B cell (primary cell): Measurements from ENCODE around the gene THEMIS2. TPM values are rescaled to one million over a fixed set of nuclear protein-coding genes. Genes with fewer than 3 reads are reported as not detected.

ENCODE experiments used
- ATAC-seq: fragments of 200-7000 bp; cut with Tn5 transposase; one replicate; pipeline ENCODE4 v1.10.0; 2021; ENCODE audit warnings: low read depth, mild to moderate bottlenecking, moderate number of reproducible peaks, moderate library complexity
- CTCF ChIA-PET: fragments of 350-600 bp; sonication (Branson Sonifier 250); formaldehyde crosslinking; loops from one replicate; lab custom pipeline; 2021; ENCODE audit warnings: antibody characterized with exemption, inconsistent platforms; lab: Charles Lee
- POLR2A ChIA-PET: fragments of 350-600 bp; sonication (Branson Sonifier 250); formaldehyde crosslinking; loops from one replicate; lab custom pipeline; 2021; ENCODE audit warnings: antibody characterized with exemption; lab: Charles Lee
- DNase-seq: peaks from one replicate; pipeline ENCODE4 v3.0.0; 2013
- H2AFZ ChIP-seq: 2 replicates; pipeline ENCODE4 v1.6.1; 2012; ENCODE audit warnings: mild to moderate bottlenecking, low read depth, low read length; ENCODE audit not compliant: insufficient read depth, poor library complexity, severe bottlenecking
- H3K27ac ChIP-seq, 2 donors: 1 replicate in 1 of 2; 2 replicates in 1 of 2; pipeline ENCODE4 v1.5.1; 2012 to 2013; ENCODE audit warnings: low read length in 2 of 2, mild to moderate bottlenecking in 2 of 2, moderate library complexity in 1 of 2
- H3K27me3 ChIP-seq, 4 experiments: fragments of 200-600 bp in 1 of 4; sonication (generic) in 1 of 4; replicated peaks in 1 of 4; 1 replicate in 2 of 4; 2 replicates in 2 of 4; pipeline versions ENCODE4 v1.6.1 to v1.7.0; 2013 to 2016; ENCODE audit warnings: low read length in 3 of 4, mild to moderate bottlenecking in 2 of 4, mixed read lengths in 1 of 4, moderate library complexity in 1 of 4; ENCODE audit not compliant: insufficient read depth in 4 of 4, control insufficient read depth in 3 of 4; ENCODE audit errors: control extremely low read depth in 1 of 4
- H3K36me3 ChIP-seq, 2 experiments: replicated peaks in 1 of 2; 1 replicate in 1 of 2; 2 replicates in 1 of 2; pipeline versions ENCODE4 v1.6.1 to v1.7.1; 2013; ENCODE audit warnings: low read length in 1 of 2; ENCODE audit not compliant: insufficient read depth in 2 of 2, control insufficient read depth in 1 of 2; ENCODE audit errors: control extremely low read depth in 1 of 2, extremely low read depth in 1 of 2
- H3K4me1 ChIP-seq, 2 donors: fragments of 200-600 bp in 1 of 2; sonication (generic) in 1 of 2; 1 replicate in 1 of 2; 2 replicates in 1 of 2; pipeline versions ENCODE4 v1.5.1 to v1.6.1; 2013 to 2017; ENCODE audit warnings: low read length in 2 of 2; ENCODE audit not compliant: control insufficient read depth in 2 of 2, insufficient read depth in 2 of 2
- H3K4me2 ChIP-seq: replicated peaks from 2 replicates; pipeline ENCODE3; 2012; ENCODE audit warnings: mild to moderate bottlenecking, low read depth, low read length; ENCODE audit not compliant: poor library complexity, severe bottlenecking
- H3K4me3 ChIP-seq, 5 experiments: fragments of 200-600 bp in 1 of 5; sonication (generic) in 1 of 5; 1 replicate in 3 of 5; 2 replicates in 2 of 5; pipeline versions ENCODE4 v1.5.1 to v1.7.0; 2011 to 2016; ENCODE audit warnings: low read length in 4 of 5, mild to moderate bottlenecking in 4 of 5, low read depth in 2 of 5, control low read depth in 1 of 5, moderate library complexity in 1 of 5; ENCODE audit not compliant: insufficient read depth in 1 of 5; ENCODE audit errors: control extremely low read depth in 1 of 5, extremely low read depth in 1 of 5
- H3K79me2 ChIP-seq: fragments of 200-600 bp; sonication (generic); one replicate; pipeline ENCODE4 v1.6.0; 2016; ENCODE audit warnings: low read length; ENCODE audit not compliant: control insufficient read depth, insufficient read depth
- H3K9ac ChIP-seq: fragments of 200-600 bp; sonication (generic); 2 replicates; pipeline ENCODE4 v1.6.1; 2017; ENCODE audit warnings: mild to moderate bottlenecking, low read length, moderate library complexity
- H3K9me3 ChIP-seq, 3 donors: one replicate each; pipeline versions ENCODE4 v1.6.1 to v1.7.1; 2013; ENCODE audit warnings: low read length in 2 of 3; ENCODE audit not compliant: control insufficient read depth in 2 of 3, insufficient read depth in 1 of 3; ENCODE audit errors: control extremely low read depth in 1 of 3
- H4K20me1 ChIP-seq: 2 replicates; pipeline ENCODE4 v1.6.0; 2012; ENCODE audit warnings: mild to moderate bottlenecking, low read length; ENCODE audit not compliant: insufficient read depth, control insufficient read depth, poor library complexity, severe bottlenecking
- H3K27ac Mint-ChIP-seq: one replicate; pipeline ENCODE4 v1.8.0; 2021; ENCODE audit warnings: mixed read lengths
- H3K27me3 Mint-ChIP-seq: one replicate; pipeline ENCODE4 v1.8.0; 2021; ENCODE audit warnings: mixed read lengths
- H3K4me1 Mint-ChIP-seq: one replicate; pipeline ENCODE4 v1.8.0; 2021; ENCODE audit warnings: mixed read lengths
- H3K4me3 Mint-ChIP-seq: one replicate; pipeline ENCODE4 v1.8.0; 2021; ENCODE audit warnings: mixed read lengths
- H3K9me3 Mint-ChIP-seq: one replicate; pipeline ENCODE4 v1.8.0; 2022; ENCODE audit warnings: mixed read lengths; ENCODE audit not compliant: insufficient read depth
- EZH2 ChIP-seq: IDR thresholded peaks from 2 replicates; pipeline ENCODE4 v1.6.1; 2012; ENCODE audit warnings: borderline replicate concordance, low read depth, mild to moderate bottlenecking, moderate library complexity, low read length; ENCODE audit not compliant: insufficient read depth, poor library complexity, severe bottlenecking
- WGBS: methylation state at CpG from one replicate; pipeline ENCODE4 v1.1.5; 2013; ENCODE audit warnings: missing lambda C conversion rate; ENCODE audit not compliant: insufficient coverage; 5-methylcytosine and 5-hydroxymethylcytosine counted together
- intact Hi-C: fragments of 100-400 bp; cut with micrococcal nuclease; formaldehyde crosslinking; loops from one replicate; pipeline ENCODE4 v1.10.0; 2022
- polyA plus RNA-seq: library from polyadenylated mRNA; depleted of rRNA; stranded (reverse); fragments of >200 nt; gene quantifications from 2 replicates; pipeline ENCODE4 v1.2.3, GENCODE V29; 2012
- total RNA-seq, 2 donors: library from RNA; stranded (reverse); fragments of 120-200 nt in 1 of 2; gene quantifications; 1 replicate in 1 of 2; 2 replicates in 1 of 2; pipeline versions ENCODE4 v1.2.3 to v1.2.4, GENCODE V29; 2013 to 2022
- TF ChIP-seq, protein P1 (sequence below): fragments of 200-600 bp; IDR thresholded peaks from one replicate; pipeline ENCODE4 v1.8.0; 2022; ENCODE audit warnings: antibody characterized with exemption, mild to moderate bottlenecking

Gene THEMIS2
- total and polyA plus RNA-seq, 2 donors (not counting 1 experiment from before 2014, with no cell fraction given) = 72.0 to 230 TPM

DNA sequence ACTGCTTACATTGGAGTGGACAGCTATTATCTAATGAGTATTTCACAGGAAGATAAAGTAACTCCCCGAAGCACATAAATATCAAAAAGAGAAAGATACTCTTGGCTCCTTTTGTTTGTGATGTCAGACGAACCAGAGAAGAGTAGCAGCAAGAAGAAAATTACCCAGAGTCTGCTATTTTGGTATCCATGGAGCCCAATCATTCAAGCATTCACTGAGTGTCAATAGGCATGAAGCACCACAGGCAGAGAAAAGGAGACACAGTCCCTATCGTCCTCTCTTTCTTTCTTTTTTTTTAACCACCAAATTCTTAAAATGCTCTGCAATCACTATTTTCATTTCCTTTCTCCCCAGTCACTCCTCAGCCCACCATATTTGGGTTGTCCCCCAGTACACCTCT, 22.2 kb downstream of the THEMIS2 start:
- ATAC-seq (no peak), DNase-seq (no peak)
- intact Hi-C loops = no loop called here
- H4K20me1 ChIP-seq = no peaks in the 10 kb centered on the region
- H3K9me3 ChIP-seq = no peaks in the 10 kb centered on the region
- Mint-ChIP-seq H3K4me1 (peaks cover 33% of the 10 kb centered on the region), H3K27me3 (no peaks in the 10 kb centered on the region), H3K27ac (peak overlapping the region; percentile 63), H3K9me3 (no peaks in the 10 kb centered on the region), H3K4me3 (no peak overlapping the region)
- peak overlapping the region in 1 of 2 donors; percentile 47 for H3K27ac ChIP-seq
- POLR2A ChIA-PET = interaction anchor here (1.2 kb wide), 1 partner anchor 46 kb away, joined by 3 read pairs; no protein-coding TSS in a partner anchor
- no peak overlapping the region for H2AFZ ChIP-seq
- no peak overlapping the region for H3K9ac ChIP-seq
- CTCF ChIA-PET = interaction anchor here (1.0 to 1.2 kb wide), 3 partner anchors 16 to 38 kb away, joined by 3 to 6 read pairs (median 3); no protein-coding TSS in a partner anchor
- no peak overlapping the region for H3K4me2 ChIP-seq
- TF ChIP-seq, protein P1, sequence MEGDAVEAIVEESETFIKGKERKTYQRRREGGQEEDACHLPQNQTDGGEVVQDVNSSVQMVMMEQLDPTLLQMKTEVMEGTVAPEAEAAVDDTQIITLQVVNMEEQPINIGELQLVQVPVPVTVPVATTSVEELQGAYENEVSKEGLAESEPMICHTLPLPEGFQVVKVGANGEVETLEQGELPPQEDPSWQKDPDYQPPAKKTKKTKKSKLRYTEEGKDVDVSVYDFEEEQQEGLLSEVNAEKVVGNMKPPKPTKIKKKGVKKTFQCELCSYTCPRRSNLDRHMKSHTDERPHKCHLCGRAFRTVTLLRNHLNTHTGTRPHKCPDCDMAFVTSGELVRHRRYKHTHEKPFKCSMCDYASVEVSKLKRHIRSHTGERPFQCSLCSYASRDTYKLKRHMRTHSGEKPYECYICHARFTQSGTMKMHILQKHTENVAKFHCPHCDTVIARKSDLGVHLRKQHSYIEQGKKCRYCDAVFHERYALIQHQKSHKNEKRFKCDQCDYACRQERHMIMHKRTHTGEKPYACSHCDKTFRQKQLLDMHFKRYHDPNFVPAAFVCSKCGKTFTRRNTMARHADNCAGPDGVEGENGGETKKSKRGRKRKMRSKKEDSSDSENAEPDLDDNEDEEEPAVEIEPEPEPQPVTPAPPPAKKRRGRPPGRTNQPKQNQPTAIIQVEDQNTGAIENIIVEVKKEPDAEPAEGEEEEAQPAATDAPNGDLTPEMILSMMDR = no peak
- TF ChIP-seq EZH2 = no peak
- H3K4me1 ChIP-seq = peaks cover 26 to 37% of the 10 kb centered on the region in 2 donors
- peaks cover 6 to 67% of the 10 kb centered on the region in 2 experiments for H3K36me3 ChIP-seq
- WGBS = 85% methylated on average over 2 of the region's 3 CpGs
- no peaks in the 10 kb centered on the region for H3K27me3 ChIP-seq
- no peak overlapping the region for H3K4me3 ChIP-seq
- no peaks in the 10 kb centered on the region for H3K79me2 ChIP-seq

DNA sequence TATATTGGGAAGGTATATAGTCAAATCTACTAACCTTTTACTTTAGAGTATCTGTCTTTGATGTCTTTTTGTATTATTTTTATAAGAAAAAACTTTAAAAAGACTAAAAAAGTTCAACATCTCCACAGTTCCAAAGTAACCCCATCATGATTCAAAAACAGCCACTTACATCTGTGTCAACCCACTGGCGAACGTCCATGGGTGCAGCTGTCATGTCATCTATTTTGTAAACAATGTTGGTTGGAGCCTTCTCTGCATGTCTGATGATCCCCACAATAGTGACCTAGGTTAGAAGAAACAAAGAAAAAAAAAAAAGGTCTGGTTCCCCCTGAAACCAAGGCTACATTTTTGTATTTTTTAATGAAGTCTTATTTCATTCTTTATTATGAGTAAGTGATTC, 34.4 kb downstream of the THEMIS2 start:
- Histone ChIP-seq H4K20me1 (no peaks in the 10 kb centered on the region), H3K4me3 (no peak overlapping the region), H3K4me2 (no peak overlapping the region), H3K79me2 (peaks cover 8% of the 10 kb centered on the region), H3K4me1 (no peaks in the 10 kb centered on the region), H3K27ac (no peak overlapping the region), H3K9ac (no peak overlapping the region), H3K36me3 (peaks cover 16 to 73% of the 10 kb centered on the region in 2 experiments), H3K27me3 (no peaks in the 10 kb centered on the region), H3K9me3 (no peaks in the 10 kb centered on the region), H2AFZ (no peak overlapping the region)
- ChIA-PET CTCF (no interaction called here), POLR2A (no interaction called here)
- intact Hi-C loops = no loop called here
- H3K9me3 Mint-ChIP-seq = no peaks in the 10 kb centered on the region
- no peak for TF ChIP-seq EZH2
- TF ChIP-seq, protein P1 = no peak
- H3K27me3 Mint-ChIP-seq = no peaks in the 10 kb centered on the region
- no CpG with 5 or more reads among the region's 2 CpGs for WGBS
- no peak for DNase-seq
- H3K4me3 Mint-ChIP-seq = no peak overlapping the region
- H3K4me1 Mint-ChIP-seq = peaks cover 1% of the 10 kb centered on the region
- H3K27ac Mint-ChIP-seq = no peak overlapping the region
- ATAC-seq = no peak
